GM12878 (cell line): ENCODE results near the gene TDRD9.

Source experiments
- BCL3 ChIP-seq: IDR thresholded peaks from 2 replicates; pipeline ENCODE4 v1.6.1; 2011; ENCODE audit warnings: borderline replicate concordance, low read depth, mild to moderate bottlenecking, moderate library complexity, low read length; ENCODE audit not compliant: insufficient read depth, poor library complexity, severe bottlenecking
- CEBPB ChIP-seq, 2 experiments: fragments of 150-350 bp in 1 of 2; IDR thresholded peaks; 2 replicates each; pipeline ENCODE4 v1.6.1; 2012 to 2014; ENCODE audit warnings: low read depth in 2 of 2, low read length in 2 of 2, borderline replicate concordance in 1 of 2, inconsistent platforms in 1 of 2
- JUND ChIP-seq: IDR thresholded peaks from 2 replicates; pipeline ENCODE4 v1.6.1; 2012; ENCODE audit warnings: low read depth, mild to moderate bottlenecking, low read length, improper control_type of control experiment, moderate library complexity
- MYC ChIP-seq: IDR thresholded peaks from 2 replicates; pipeline ENCODE4 v1.6.1; 2011; ENCODE audit warnings: mild to moderate bottlenecking, low read length, moderate library complexity, inconsistent platforms; ENCODE audit not compliant: insufficient read depth, insufficient replicate concordance, insufficient read length, severe bottlenecking
- PBX3 ChIP-seq: IDR thresholded peaks from 2 replicates; pipeline ENCODE4 v1.6.1; 2011; ENCODE audit warnings: mild to moderate bottlenecking, low read depth, low read length, moderate library complexity; ENCODE audit not compliant: insufficient replicate concordance
- TF ChIP-seq, protein P1 (sequence below), 3 experiments: IDR thresholded peaks in 2 of 3; conservative IDR thresholded peaks in 1 of 3; 2 replicates each; pipeline ENCODE4 v1.5.1; 2011; ENCODE audit warnings: low read depth in 3 of 3, low read length in 3 of 3, mild to moderate bottlenecking in 3 of 3, control low read depth in 2 of 3, moderate library complexity in 2 of 3, inconsistent platforms in 1 of 3, mixed read lengths in 1 of 3; ENCODE audit not compliant: control insufficient read depth in 2 of 3, insufficient read depth in 1 of 3; ENCODE audit errors: extremely low read depth in 1 of 3

GRCh38 chr14:103973354-103973753 is 45.1 kb downstream of the TDRD9 start:
- TF ChIP-seq, protein P1, sequence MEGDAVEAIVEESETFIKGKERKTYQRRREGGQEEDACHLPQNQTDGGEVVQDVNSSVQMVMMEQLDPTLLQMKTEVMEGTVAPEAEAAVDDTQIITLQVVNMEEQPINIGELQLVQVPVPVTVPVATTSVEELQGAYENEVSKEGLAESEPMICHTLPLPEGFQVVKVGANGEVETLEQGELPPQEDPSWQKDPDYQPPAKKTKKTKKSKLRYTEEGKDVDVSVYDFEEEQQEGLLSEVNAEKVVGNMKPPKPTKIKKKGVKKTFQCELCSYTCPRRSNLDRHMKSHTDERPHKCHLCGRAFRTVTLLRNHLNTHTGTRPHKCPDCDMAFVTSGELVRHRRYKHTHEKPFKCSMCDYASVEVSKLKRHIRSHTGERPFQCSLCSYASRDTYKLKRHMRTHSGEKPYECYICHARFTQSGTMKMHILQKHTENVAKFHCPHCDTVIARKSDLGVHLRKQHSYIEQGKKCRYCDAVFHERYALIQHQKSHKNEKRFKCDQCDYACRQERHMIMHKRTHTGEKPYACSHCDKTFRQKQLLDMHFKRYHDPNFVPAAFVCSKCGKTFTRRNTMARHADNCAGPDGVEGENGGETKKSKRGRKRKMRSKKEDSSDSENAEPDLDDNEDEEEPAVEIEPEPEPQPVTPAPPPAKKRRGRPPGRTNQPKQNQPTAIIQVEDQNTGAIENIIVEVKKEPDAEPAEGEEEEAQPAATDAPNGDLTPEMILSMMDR (IDR thresholded peaks at IDR 0.05 in 2 of 3, conservative IDR thresholded peaks at IDR 0.05 in 1 of 3; ENCODE audit: control insufficient read depth in 2 of 3, extremely low read depth in 1 of 3, insufficient read depth in 1 of 3, low read depth in 3 of 3, low read length in 3 of 3), result no peak
- TF ChIP-seq MYC (no peak), PBX3 (no peak), JUND (no peak), BCL3 (no peak), CEBPB (IDR thresholded peaks at IDR 0.05; ENCODE audit: borderline replicate concordance in 1 of 2, low read depth in 2 of 2, low read length in 2 of 2) (no peak)
